HG03571 (cell line): ENCODE measurements around the gene LILRA5.
A peak's percentile ranks its signal among the peaks of the same experiment; 100 is the strongest.
"Not testable (repeated sequence)": the region's sequence is repeated elsewhere in the genome, so short reads cannot be mapped to it uniquely, and the experiment has no call there.

ENCODE experiments used
- ATAC-seq: cut with Tn5 transposase; IDR thresholded peaks from one replicate; pipeline ENCODE4 v1.9.1; 2021; ENCODE audit not compliant: unreplicated experiment

LILRA5 gene

DNA sequence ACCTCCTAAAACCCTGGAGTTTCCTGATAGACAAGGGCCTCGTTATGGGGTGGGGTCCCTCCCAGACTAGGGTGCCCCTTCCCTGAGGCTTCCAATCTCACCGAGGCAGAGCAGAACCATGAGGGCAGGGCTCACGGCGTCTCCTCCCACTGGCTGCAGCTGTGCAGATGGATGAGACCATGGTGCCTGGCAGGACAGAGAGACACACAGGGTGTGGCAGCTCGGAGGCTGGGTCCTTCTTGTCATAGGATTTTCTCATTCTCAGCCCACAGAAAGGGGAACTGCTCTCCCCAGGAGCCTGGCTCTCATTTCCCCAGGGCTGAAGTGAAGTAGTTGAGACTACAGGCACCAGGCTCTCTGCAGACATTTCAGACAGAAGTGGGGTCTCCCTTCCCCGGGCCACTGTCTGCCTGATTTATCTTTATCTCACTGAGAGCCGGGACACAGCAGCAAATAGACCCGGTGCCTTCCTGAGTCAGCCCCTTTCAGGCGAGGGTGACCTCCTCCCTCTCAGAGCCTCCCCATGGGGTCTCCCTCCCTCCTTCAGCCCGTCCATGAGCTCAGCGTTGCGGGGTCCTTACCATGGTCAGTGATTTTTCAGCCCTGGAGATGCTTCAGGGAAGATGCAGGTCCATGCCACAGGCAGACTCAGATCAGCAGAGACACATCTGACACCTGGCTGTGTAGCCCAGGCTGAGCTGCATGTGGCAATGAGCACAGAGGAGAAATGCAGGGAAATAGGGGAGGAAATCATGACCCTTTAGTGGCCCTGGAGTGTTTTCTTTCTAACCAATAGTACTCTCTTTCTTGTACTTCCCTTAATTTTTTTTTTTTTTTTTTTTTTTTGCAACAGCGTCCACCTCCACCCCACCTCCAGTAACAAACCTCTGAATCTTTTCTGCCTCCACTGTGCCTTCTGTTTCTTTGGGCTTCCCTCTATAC is at the start of gene LILRA5:
Gene LILRA5 (minus strand): TSS at position 731 of the 942 bp plus-strand sequence. CDS start 147 bp downstream, at position 584.
- ATAC-seq = no peak

DNA sequence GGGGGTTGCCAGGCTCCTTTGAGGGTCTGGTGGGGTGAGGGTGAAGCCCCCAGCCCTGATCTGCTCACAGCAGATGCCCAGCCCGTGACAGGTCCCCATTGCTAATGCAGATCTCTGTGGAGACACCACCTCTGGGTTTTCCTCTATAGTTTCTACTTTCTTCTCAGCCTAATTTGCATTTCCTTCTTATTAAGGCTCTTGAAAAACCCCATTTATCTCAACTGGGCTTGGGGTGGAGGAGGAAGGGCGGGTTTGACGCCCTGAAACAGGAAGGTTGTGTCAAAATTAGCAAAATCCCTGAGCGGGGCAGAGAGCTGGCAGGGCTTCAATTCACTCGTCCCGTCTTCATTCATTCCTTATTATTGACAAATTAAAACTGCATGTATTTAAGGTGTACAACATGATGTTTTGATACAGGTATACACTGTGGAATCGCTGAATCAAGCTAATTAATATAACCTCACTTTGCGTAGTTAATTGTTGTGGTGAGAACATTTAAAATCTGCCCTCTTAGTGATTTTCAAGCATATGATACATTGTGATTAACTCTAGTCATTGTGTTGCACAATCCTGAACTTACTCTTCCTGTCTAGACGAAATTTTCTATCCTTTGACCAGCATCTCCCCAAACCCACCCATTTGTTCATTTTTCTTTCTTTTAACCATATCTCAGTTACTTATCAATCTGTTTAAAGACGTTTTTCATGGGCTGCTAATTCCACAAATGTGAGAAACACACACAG is 48.9 kb upstream of the LILRA5 start:
- ATAC-seq = not testable (repeated sequence)

- peak; percentile 78 for ATAC-seq
Measured at GRCh38 chr19:54359149-54359820, 46.3 kb upstream of the LILRA5 start.

DNA sequence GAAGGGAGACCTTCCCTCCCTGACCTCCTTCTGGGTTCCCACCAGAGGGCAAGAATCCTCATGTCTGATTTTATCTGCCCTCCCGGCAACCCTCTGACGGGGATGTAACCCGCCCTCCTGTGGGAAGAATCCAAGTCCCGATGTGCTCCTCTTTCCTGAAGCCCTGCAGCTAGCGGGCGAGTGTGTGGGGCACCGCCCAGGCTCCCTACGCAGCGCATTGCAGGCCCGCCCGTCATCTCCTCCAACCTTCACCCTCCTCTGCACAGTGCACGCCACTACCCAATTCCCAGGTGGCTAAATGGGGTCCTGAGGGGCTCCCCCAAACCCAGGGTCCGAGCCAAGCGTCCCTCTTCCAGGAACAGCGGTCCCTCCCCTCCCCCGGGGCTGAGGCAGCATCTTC is 44.4 kb upstream of the LILRA5 start:
- no peak for ATAC-seq

DNA sequence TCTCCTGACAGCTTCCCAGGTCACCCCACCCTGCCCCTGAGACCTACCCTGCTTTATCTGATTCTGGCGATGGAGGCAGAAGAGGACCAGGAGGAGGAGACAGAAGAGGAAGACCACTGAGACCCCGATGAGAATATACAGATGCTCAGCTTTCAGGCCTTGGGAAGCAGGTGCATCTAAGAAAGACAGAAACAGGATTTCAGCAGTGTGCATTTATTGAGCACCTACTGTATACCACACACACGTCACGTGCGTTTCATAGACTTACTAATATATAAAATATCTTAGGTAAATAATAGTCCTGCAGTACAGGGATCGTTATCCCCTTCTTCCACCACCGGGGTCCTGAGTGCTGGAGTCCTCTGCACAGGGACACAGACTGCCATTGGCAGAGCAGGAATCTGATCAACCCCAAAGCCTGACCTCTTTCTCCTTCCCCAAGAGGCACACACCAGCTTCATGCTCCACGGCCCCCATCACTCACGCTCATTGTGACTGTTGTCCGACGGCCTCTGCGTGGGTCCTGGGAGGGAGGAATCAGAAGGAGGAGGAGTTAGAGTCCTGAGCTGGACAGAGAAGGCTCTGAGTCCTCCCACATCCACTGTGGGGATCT is 43.6 kb upstream of the LILRA5 start:
- no peak for ATAC-seq

DNA sequence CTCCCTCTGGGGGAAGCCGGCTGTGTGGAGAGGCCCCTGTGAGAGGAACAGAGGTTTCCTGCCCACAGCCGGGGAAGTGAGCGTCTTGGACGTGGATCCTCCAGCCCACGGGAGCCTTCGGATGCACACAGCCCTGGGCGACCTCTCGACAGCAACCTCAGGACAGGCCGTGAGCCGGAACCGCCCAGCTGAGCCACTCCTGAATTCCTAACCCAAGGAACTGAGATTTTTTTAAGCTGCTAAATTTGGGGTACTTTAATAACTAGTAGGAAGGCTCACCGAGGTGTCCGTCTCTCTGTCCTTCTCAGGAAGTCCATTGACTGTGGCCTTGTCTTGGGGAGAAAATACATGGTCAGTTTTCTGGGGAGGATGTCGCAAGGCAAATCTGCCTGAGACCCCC is 42.7 kb upstream of the LILRA5 start:
- ATAC-seq = no peak

GRCh38 chr19:54354761-54355160 is 41.8 kb upstream of the LILRA5 start:
- ATAC-seq = no peak

GRCh38 chr19:54352546-54352945 is 39.6 kb upstream of the LILRA5 start:
- ATAC-seq = no peak

DNA sequence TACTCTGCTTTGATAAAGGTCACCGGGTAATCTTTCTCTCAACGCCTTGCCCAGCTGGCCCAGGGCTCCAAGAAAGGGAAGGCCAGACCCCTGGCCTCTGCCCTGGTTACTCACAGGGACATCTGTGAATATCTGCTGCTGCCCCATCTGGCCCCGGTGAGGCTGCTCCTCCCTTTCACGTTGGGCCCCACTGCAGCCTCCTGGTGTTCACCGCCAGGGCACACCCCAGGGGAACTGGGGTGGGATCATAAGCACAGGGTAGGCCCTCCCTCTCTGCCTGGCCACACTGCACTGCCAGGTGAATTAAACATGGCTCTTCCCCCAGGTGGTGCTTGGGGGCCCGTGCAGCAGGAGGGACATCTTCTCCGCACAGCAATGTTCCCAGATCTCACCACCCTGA is 39.1 kb upstream of the LILRA5 start:
- no peak for ATAC-seq

DNA sequence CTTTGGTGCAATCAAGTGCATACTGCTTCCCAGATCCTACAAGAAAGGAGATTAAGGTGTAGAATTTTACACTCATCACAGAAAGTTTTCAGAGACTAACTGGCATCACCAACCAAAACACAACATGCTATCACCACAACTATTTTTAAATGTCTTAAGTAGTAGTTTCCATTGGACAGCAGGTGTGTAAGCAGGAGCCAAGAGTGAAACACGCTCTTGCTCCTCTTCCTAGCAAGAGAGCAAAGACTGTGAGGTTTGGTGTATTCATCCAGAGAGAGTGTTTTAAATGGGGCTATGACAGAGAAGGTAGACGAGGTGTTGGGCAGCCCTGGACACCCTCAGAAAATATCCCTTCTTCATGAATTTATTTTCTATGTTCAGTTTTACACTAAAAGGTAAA is 38.5 kb upstream of the LILRA5 start:
- no peak for ATAC-seq

GRCh38 chr19:54345938-54346386 is 33.0 kb upstream of the LILRA5 start:
- ATAC-seq = no peak

GRCh38 chr19:54343868-54344267 is 30.9 kb upstream of the LILRA5 start:
- ATAC-seq = no peak

- no peak for ATAC-seq
Measured at GRCh38 chr19:54341295-54341694, 28.3 kb upstream of the LILRA5 start.

DNA sequence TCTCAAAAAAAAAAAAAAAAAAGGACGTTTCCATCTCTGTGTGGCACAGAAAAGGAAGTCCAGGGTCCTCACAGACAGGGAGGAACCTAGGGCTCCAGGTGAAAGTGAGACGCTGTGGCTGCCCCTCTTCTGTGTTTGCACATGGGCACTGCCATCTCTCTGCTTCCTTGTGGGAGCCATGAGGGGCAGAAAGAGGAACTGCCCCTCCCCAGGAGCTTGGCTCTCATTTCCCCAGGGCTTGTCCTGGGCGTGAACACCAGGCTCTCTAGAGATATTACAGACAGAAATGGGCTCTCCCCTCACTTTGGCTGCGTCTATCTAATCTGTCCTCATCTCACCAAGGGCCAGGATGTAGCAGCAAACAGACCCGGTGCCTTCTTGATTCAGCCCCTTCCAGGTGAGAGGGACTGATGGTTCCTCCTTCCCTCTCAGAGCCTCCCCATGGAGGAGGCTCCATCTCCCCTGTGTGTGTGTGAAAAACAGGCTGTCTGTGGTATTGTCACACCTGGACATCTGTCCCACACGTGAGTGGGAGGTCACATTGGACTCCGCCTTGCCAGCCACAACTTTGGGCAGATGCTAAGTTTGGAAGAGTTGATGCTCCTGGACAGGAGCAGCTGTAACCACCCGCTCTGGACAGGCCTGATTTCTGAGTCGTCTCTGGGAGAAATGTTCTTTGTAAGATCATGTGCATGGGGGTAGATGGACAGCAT is 26.8 kb upstream of the LILRA5 start:
- ATAC-seq = no peak

GRCh38 chr19:54338521-54338920 is 25.6 kb upstream of the LILRA5 start:
- no peak for ATAC-seq

GRCh38 chr19:54337858-54338230 is 24.9 kb upstream of the LILRA5 start:
- ATAC-seq = no peak

GRCh38 chr19:54336893-54337857 is 24.2 kb upstream of the LILRA5 start:
- no peak for ATAC-seq

DNA sequence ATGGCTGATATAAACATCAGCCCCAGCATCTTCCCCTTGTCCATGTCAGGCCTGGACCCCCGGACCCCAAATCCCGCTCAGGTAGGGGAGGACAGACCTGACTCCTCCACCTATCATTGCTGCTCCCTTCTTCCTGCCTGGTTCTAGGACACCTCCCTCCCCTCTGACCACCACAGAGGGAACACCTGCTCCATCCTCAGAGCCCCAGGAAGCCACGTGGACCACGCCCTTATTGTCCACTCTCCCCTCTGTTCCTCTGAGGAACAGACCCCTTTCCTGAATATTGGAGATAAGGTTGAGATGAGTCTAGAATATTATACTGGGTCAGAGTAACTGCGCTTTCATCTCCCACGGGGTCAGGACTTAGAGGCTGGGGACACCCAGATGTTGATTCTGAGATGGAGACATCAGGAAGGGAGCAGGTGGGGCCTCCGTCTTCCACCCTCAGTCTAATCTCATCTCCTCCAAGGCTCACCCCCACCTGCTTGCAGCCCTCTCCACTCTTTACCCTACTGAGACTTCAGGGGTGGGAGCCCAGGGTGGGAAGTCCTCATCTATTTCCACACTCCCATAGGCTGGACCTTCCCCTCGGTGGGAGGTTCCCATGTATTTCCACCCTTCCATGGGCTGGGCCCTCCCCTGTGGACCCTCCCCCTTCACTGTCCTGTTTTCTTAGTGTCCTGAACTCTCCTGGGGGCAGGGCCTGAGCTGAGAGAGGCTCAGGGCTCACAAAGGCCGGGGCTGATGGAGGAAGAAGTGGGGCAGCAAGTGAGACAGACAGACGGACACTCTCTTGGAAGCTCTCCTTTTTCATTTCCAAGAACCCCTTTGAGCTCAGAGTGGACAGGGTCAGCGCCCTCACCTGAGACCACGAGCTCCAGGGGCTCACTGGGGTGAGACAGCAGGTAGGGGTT is 23.3 kb upstream of the LILRA5 start:
- no peak for ATAC-seq
